Measurements from ENCODE around the gene ARID1B.

GRCh38 chr6:157021993-157022740 is 245.0 kb downstream of the ARID1B start:
- no peak for TF ChIP-seq CTCF (IDR thresholded peaks at IDR 0.05)
- no peak for TF ChIP-seq EZH2 (IDR thresholded peaks at IDR 0.05)

All from neural progenitor cell (in vitro differentiated cells).